ENCODE data around the gene LRRC8D. TPM values are rescaled to one million over a fixed set of nuclear protein-coding genes. Genes with fewer than 3 reads are reported as not detected.

The LRRC8D gene
- total RNA-seq, 1 experiment from 2014 or later: 37.2 TPM

GRCh38 chr1:89939059-89939570, 118.3 kb downstream of the LRRC8D start:
- H4K91ac ChIP-seq (ENCODE audit: insufficient read length, low read depth, low read length): no peak overlapping the region
- H2BK12ac ChIP-seq (ENCODE audit: insufficient read length, low read depth, low read length): no peak overlapping the region
- no peak overlapping the region for H3K14ac ChIP-seq (ENCODE audit: insufficient read depth, low read length)
- Mint-ChIP-seq H3K27me3 (ENCODE audit: low read depth) (no peaks in the 10 kb centered on the region), H3K4me3 (no peak overlapping the region), H3K4me1 (peaks cover 55 to 58% of the 10 kb centered on the region in 2 experiments), H3K27ac (peak overlapping the region; percentile 15 to 91 (median 90); a peak in 5 of 7 replicates), H3K36me3 (ENCODE audit: insufficient read depth in 1 of 3, low read depth in 3 of 3) (peaks cover 8 to 23% (median 19%) of the 10 kb centered on the region in 3 experiments; a peak in 6 of 7 replicates), H3K9me3 (no peaks in the 10 kb centered on the region)
- H3K4me2 ChIP-seq (ENCODE audit: insufficient read depth, insufficient read length, low read length): no peak overlapping the region
- H2BK15ac ChIP-seq (ENCODE audit: low read depth, low read length): no peak overlapping the region
- no peaks in the 10 kb centered on the region for H3K27me3 ChIP-seq (ENCODE audit: insufficient read depth, low read length)
- H3K56ac ChIP-seq (ENCODE audit: insufficient read length, low read depth, low read length): no peak overlapping the region
- no peak for TF ChIP-seq CTCF (conservative IDR thresholded peaks at IDR 0.05)
- no peak overlapping the region for H3K23ac ChIP-seq (ENCODE audit: insufficient read length, low read depth, low read length)
- no peaks in the 10 kb centered on the region for H3K79me1 ChIP-seq (ENCODE audit: insufficient read depth, low read depth, low read length, poor library complexity, severe bottlenecking)
- no CpG with 5 or more reads among the region's 7 CpGs for WGBS (ENCODE audit: extremely low coverage, insufficient read length, low lambda C conversion rate)
- no peak overlapping the region for H3T11ph ChIP-seq (ENCODE audit: low read length)
- no peaks in the 10 kb centered on the region for H3K79me2 ChIP-seq (ENCODE audit: insufficient read depth, low read length)
- no peak overlapping the region for H2BK120ac ChIP-seq (ENCODE audit: low read depth, low read length, poor library complexity, severe bottlenecking)
- H2BK20ac ChIP-seq (ENCODE audit: low read depth, low read length, poor library complexity, severe bottlenecking): no peak overlapping the region
- H3K9me3 ChIP-seq (ENCODE audit: control insufficient read depth, low read depth, low read length): no peaks in the 10 kb centered on the region
- no peak overlapping the region for H4K5ac ChIP-seq (ENCODE audit: insufficient read length, low read depth, low read length)
- H3K23me2 ChIP-seq (ENCODE audit: insufficient read length, low read depth, low read length, poor library complexity, severe bottlenecking): no peaks in the 10 kb centered on the region
- H2AK5ac ChIP-seq (ENCODE audit: insufficient read length, low read length): no peak overlapping the region
- H3K4me1 ChIP-seq (ENCODE audit: insufficient read depth, low read length): peaks cover 5% of the 10 kb centered on the region; the same call in 1 of the 2 replicates
- no peak overlapping the region for H2BK5ac ChIP-seq (ENCODE audit: insufficient read length, low read length)
- H4K20me1 ChIP-seq (ENCODE audit: control insufficient read depth, insufficient read depth, insufficient read length): no peaks in the 10 kb centered on the region
- no peak for DNase-seq
- no peak overlapping the region for H3K18ac ChIP-seq (ENCODE audit: insufficient read length, low read depth, low read length)
- H3K27ac ChIP-seq (ENCODE audit: insufficient read length, low read depth, low read length): no peak overlapping the region
- no peak overlapping the region for H3K4ac ChIP-seq (ENCODE audit: low read depth, low read length)
- no peak overlapping the region for H3K9ac ChIP-seq (ENCODE audit: extremely low read depth, insufficient read length, low read length)
- no peak overlapping the region for H4K8ac ChIP-seq (replicated peaks; ENCODE audit: insufficient read length, low read depth, low read length)
- no peak overlapping the region for H2AFZ ChIP-seq (ENCODE audit: low read length)

Data from H9 (cell line).